ENCODE data around the gene CORO1C.
A peak's percentile ranks its signal among the peaks of the same experiment; 100 is the strongest.

Gene CORO1C

GRCh38 chr12:108700833-108701541 lies 30.3 kb downstream of the CORO1C start:
- DNase-seq (ENCODE audit: insufficient read length, low spot score) = no peak
- FAIRE-seq = no peak

- FAIRE-seq = no peak
- DNase-seq (ENCODE audit: insufficient read length, low spot score) = no peak
Observed at GRCh38 chr12:108699955-108700563, 31.3 kb downstream of the CORO1C start.

- DNase-seq (ENCODE audit: insufficient read length, low spot score) (no peak), FAIRE-seq (no peak)
Observed at GRCh38 chr12:108697905-108698304, 33.4 kb downstream of the CORO1C start.

- DNase-seq (ENCODE audit: insufficient read length, low spot score) (no peak), FAIRE-seq (no peak)
Observed at GRCh38 chr12:108696996-108697290, 34.4 kb downstream of the CORO1C start.

- no peak for FAIRE-seq
- no peak for DNase-seq (ENCODE audit: insufficient read length, low spot score)
Observed at GRCh38 chr12:108696111-108696995, 35.0 kb downstream of the CORO1C start.

- FAIRE-seq = no peak
- DNase-seq (ENCODE audit: insufficient read length, low spot score) = no peak
Observed at GRCh38 chr12:108694812-108695278, 36.5 kb downstream of the CORO1C start.

GRCh38 chr12:108693751-108694150 lies 37.6 kb downstream of the CORO1C start:
- FAIRE-seq = no peak

GRCh38 chr12:108693186-108693730 lies 38.1 kb downstream of the CORO1C start:
- no peak for FAIRE-seq
- DNase-seq (ENCODE audit: insufficient read length, low spot score) = no peak

More at GRCh38 chr12:108693751-108694150, 37.6 kb downstream of the CORO1C start:
- DNase-seq (ENCODE audit: insufficient read length, low spot score) = no peak

GRCh38 chr12:108691998-108692808 lies 39.1 kb downstream of the CORO1C start:
- no peak for FAIRE-seq
- no peak for DNase-seq (ENCODE audit: insufficient read length, low spot score)

- FAIRE-seq = peak; percentile 91
Observed at GRCh38 chr12:108691175-108691997, 39.9 kb downstream of the CORO1C start.

GRCh38 chr12:108690542-108691174 lies 40.7 kb downstream of the CORO1C start:
- DNase-seq (ENCODE audit: insufficient read length, low spot score) = no peak
- FAIRE-seq = no peak

More at GRCh38 chr12:108691175-108691997, 39.9 kb downstream of the CORO1C start:
- DNase-seq (ENCODE audit: insufficient read length, low spot score) = peak; percentile 91

- DNase-seq (ENCODE audit: insufficient read length, low spot score) (no peak), FAIRE-seq (no peak)
Observed at GRCh38 chr12:108690191-108690518, 41.2 kb downstream of the CORO1C start.

GRCh38 chr12:108689314-108690190 lies 41.8 kb downstream of the CORO1C start:
- FAIRE-seq = no peak
- no peak for DNase-seq (ENCODE audit: insufficient read length, low spot score)

- DNase-seq (ENCODE audit: insufficient read length, low spot score) (no peak), FAIRE-seq (no peak)
Observed at GRCh38 chr12:108686780-108687179, 44.5 kb downstream of the CORO1C start.

GRCh38 chr12:108685469-108686260 lies 45.7 kb downstream of the CORO1C start:
- FAIRE-seq (no peak), DNase-seq (ENCODE audit: insufficient read length, low spot score) (no peak)

GRCh38 chr12:108683906-108684556 lies 47.3 kb downstream of the CORO1C start:
- DNase-seq (ENCODE audit: insufficient read length, low spot score) = no peak
- no peak for FAIRE-seq

- DNase-seq (ENCODE audit: insufficient read length, low spot score) (no peak), FAIRE-seq (no peak)
Observed at GRCh38 chr12:108681317-108681716, 50.0 kb downstream of the CORO1C start.

Data from HTR-8/SVneo (cell line).